ENCODE data around the gene DMD.

The DMD gene

DNA sequence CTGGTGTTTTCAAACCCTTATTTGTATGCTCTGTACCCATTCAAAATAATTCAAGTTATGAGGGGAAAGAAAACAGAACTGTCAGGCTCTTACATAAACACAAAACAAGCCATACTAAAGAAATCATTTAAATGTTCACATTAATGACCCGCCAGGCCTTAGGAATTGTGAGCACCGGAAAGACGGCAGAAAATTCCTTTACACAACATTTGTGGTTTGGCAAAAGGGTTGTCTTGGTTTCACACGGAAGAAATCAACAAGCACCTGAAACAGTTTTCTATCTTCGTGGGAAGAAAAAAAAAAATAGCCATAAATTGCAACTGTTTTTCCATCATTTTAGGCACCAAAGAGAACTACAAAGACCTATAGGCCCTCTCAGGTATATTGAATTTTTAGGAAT is 1951.0 kb downstream of the DMD start:
- no peak for DNase-seq (ENCODE audit: low read depth in 2 of 2, low spot score in 1 of 2)

DNA sequence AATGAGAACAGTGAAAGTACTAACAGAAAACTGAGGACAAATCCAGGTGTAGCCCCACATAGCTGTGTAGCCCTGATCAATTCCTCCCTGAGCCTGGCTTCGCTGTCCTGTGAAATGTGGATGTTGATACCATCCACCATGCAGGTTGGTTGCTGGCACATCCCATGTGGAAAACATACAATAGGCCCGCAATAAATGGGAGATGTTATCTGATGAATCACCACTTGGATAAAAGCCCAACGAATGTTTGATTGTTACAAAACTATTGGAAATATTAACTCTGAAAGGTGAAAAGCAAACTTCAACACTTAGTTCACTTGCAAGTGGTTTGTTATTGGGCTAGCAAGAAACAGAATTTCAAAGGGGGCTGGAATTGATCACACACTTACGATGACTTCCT is 1953.2 kb downstream of the DMD start:
- DNase-seq (ENCODE audit: low read depth in 2 of 2, low spot score in 1 of 2): no peak

DNA sequence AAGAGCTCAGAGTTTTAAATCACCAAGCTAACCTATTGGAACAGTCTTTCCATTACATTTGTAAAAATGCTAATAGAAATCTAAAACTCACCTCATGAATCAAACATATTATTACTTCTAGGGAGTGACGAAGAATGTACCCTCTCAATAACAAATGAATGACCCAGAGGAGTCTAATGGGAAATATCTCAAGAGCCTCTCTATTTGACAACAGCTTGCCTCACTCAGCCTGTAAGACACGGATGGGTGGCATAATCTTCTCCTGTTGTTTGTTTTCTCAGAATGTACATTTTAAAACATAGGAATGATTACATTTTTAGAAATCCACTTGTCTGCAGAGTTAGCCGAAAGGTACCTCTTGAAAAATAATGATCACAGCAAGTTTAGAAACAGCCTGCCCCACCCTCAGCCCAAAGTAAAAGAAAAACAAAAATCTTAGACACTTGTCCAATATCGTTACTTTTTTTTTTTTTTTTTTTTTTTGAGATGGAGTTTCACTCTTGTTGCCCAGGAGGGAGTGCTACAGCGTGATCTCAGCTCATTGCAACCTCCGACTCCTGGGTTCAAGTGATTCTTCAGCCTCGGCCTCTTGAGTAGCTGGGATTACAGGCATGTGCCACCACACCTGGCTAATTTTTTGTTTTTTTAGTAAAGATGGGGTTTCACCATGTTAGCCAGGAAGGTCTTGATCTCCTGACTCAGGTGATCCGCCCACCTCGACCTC is 1955.9 kb downstream of the DMD start:
- no peak for DNase-seq (ENCODE audit: low read depth in 2 of 2, low spot score in 1 of 2)

DNA sequence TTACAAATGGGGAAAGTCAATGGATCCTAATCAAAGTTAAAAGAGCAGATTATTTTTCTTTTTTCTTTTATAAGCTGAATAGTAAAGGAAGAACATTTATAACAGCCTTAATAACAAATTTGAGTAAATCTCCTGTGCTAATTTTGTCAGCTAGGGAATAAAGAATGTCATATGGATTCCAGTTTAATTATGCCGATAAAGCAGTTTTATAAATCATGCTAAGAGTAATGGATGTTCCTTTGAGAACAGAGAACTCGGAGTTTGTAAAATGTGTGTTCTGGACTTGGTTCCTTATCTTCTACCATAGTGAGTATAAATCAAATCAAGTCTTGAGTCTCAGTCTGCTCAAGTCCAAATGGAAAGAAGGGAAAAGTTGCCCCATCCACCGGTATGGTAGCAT is 1959.2 kb downstream of the DMD start:
- DNase-seq (ENCODE audit: low read depth in 2 of 2, low spot score in 1 of 2): no peak

DNA sequence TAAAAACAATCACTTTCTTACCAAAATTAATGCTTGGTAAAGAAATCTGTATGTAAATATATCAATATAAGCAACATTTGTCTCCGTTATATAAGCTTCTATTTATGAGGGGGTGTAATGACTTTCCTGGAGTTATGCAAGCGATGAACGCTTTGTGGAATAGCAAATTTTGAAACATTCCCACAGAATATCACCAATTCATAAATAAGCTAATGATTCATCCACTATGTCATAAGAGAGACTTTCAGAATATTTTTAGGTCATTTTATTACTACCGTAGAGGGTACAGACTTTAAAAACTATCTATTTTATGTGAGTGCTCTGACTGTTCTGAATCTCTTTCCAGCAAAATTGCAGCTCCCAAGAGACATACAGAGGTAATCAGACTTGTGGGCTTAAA is 1960.0 kb downstream of the DMD start:
- no peak for DNase-seq (ENCODE audit: low read depth in 2 of 2, low spot score in 1 of 2)

DNA sequence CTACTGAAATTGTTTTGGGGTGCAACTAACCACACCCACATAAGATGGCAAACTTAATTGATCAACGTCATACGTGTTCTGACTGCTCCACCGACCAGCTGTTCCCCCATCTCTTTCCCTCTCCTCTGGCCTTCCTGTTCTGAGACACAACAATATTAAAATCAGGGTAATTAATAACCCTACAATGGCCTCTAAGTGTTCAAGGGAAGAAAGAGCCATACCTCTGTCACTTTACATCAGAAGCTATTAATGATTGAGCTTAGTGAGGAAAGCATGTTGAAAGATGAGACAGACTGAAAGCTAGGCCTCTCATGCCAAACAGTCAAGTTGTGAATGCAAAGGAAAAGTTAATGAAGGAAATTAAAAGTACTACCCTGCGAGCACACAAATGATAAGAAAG is 1965.6 kb downstream of the DMD start:
- no peak for DNase-seq (ENCODE audit: low read depth in 2 of 2, low spot score in 1 of 2)

DNA sequence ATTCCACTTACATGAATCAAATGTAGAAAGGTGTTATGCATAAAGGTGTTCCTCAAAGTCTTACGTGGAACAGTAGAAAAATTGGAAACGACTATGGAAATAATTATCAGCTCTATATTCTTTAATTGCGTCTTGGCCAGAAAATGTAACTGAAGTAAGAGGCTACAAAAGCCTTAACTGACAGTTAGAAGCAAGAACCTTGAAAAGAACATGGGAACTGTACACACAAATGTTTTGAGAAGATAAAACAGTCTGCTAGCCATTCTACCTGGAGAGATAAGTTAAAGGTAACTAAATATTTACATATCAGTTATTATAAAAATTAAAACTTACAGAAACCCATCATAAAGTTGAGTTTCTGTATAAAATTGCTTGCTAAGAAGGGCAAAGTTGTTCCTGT is 1967.5 kb downstream of the DMD start:
- DNase-seq (ENCODE audit: low read depth in 2 of 2, low spot score in 1 of 2): no peak

DNA sequence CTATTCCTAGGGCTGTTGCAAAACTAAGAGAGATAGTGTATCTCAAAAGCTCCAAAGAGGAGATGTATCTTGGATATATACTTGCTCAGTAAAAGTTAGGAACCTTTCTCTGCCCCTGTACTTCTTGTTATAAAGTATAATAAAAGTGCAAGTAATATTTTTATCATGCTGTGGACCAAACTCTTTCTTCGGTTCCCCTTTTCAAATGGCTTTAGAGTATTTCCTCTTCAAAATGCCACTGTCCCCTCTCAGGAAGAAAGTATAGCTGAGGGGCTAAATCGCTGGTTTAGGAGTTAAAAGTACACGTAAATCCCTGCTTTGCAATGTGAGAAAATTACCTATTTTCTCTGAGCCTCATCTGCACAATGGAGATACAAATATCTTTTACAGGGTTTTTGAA is 1970.4 kb downstream of the DMD start:
- no peak for DNase-seq (ENCODE audit: low read depth in 2 of 2, low spot score in 1 of 2)

DNA sequence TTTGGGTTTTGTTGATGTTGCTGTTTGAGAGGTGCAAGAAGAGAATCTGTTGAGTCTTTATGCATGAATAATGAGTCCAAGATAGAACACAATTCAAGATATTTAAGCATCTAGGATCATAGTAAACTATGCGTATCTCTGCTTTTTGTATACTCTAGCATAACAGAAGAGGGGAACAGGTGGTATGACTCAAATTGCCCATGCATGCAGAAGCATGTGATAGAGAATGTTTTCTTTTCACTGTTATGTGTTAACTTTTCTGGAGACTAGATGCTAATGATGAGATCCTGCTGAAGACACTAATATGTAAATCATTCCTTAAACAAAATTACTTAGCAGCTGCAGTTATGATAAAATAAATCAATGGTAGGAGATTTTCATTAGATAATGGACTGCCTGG is 1974.2 kb downstream of the DMD start:
- DNase-seq (ENCODE audit: low read depth in 2 of 2, low spot score in 1 of 2): no peak

DNA sequence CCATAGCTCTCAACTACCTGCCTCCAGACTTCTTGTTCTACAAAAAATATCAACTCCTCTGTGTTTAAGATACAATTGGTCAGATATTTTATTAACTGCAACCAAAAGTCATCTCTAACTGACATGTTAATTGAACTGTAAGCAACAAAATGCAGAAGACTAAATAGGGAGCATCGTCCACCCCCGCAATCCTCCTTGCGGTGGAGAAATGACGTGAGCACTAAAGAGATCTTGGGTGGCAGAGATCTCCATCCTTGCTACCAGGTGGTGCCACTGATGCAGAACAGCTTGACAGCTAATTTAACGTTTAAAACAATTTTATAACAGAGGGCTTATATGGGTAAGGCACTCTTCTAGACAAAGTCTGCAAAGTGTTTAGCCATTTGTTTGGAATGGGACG is 1975.1 kb downstream of the DMD start:
- no peak for DNase-seq (ENCODE audit: low read depth in 2 of 2, low spot score in 1 of 2)

DNA sequence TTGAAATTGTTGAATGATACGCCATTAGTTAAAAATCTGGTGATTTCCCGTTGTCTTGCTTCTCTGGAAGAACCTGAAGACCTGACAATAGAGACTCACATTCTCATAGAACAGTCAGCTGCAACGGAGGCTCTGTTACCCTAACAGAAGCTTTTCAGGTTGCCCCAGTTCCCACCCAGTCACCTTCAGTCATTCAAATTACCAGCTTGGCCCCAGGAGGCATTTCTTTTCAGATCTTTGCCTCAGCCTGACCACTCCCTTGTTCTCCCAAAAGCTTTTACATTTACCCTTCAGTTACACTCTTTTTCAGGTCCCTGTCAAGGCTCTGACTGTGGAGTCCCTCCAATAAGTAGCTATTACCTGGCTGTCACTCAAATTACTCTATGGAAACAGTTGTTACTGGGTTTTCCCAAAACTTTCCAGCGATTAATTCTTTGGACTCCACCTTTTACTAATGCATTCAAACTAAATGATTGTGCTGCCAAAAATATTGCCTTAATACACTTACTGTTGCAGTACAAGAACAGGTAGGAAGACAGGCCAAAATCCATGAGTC is 1977.3 kb downstream of the DMD start:
- DNase-seq (ENCODE audit: low read depth in 2 of 2, low spot score in 1 of 2): no peak

DNA sequence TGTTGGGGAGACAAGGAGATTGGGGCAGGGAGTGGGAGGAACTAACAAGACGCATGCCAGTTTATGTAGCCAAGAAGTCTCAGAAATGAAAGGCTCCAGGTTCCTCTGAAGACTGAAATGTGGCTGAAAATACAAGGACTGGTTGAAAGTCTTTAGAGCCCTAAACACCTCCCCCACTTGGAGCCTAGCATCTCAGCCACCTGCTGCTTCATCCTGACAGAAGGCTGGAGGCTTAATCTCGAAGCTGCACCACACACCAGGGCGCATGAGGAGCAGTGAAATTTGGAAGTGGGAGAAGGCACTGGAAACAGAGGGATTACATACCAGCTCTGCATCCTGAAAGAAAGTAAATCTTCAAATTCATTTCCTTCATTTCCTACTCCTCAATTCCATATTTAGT is 1978.8 kb downstream of the DMD start:
- DNase-seq (ENCODE audit: low read depth in 2 of 2, low spot score in 1 of 2): no peak

DNA sequence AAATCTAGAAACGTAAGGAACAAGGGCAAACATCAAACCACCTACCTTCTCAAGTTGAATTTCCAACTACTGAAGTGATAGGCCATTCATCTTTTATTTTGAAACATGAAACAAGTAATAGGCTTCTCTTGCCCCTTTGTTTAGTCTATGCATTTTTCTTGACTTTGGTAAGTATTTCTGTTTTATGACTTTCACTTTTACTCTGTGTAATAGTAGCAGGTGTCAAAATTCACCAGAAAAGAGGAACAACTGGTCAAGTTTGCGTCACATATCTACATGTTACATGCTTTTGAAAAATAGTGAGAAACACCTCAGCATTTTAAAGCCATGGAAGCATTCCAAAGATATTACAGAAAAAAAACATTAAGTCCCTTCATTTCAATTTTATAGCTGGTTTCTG is 1982.4 kb downstream of the DMD start:
- DNase-seq (ENCODE audit: low read depth in 2 of 2, low spot score in 1 of 2): no peak

DNA sequence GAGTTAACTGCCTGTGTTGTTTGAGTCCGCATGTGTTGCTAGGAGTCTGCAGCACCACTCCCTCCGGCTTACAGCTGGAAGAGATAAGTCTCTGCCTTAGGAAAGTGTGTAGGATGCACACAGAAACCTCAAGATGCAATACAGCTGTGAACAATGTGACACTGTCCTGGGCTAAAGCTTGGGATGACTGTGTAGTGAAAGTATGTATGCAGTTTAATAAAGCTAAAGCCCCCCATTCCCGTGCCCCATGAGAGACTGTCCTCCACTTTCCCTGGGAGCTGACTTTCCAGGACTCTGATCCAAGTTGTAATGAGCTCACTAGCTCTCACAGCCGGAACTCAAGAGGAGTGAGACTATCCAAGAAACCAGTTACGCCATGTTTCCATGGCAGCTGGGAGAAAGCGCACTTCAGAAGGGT is 1982.9 kb downstream of the DMD start:
- DNase-seq (ENCODE audit: low read depth in 2 of 2, low spot score in 1 of 2): no peak

DNA sequence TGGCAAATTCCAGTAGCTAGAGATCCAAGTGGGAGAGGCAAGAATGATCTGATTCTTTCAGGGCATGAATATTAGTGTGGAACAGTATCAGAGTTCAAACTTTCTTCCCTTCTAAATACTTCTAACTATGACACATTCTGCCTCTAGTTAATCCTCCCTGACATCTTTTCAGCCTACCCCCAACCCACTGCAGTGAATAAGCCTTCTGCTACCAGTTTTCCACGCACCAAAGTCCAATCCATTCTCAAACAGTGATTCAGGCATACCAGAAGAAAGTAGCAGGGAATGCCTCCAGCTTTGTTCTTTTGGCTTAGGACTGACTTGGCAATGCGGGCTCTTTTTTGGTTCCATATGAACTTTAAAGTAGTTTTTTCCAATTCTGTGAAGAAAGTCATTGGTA is 1984.1 kb downstream of the DMD start:
- no peak for DNase-seq (ENCODE audit: low read depth in 2 of 2, low spot score in 1 of 2)

DNA sequence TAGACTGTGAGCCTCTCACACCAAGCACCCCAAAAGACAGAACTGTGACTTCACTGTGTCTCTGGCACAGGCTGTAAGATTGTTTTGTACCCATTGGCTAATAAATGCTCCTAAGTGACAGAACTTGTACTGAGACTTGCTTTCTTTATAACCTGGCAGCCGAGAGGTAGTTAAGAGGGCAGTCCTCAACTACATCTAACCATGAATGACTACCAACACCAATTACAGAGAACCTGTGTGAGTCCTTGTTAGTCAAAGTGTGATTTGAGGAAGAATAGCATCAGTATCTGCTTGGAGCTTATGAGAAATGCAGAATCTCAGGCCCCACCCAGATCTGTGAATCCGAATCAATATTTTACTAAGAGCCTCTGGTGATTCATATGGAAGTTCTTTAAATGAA is 1985.5 kb downstream of the DMD start:
- DNase-seq (ENCODE audit: low read depth in 2 of 2, low spot score in 1 of 2): no peak

DNA sequence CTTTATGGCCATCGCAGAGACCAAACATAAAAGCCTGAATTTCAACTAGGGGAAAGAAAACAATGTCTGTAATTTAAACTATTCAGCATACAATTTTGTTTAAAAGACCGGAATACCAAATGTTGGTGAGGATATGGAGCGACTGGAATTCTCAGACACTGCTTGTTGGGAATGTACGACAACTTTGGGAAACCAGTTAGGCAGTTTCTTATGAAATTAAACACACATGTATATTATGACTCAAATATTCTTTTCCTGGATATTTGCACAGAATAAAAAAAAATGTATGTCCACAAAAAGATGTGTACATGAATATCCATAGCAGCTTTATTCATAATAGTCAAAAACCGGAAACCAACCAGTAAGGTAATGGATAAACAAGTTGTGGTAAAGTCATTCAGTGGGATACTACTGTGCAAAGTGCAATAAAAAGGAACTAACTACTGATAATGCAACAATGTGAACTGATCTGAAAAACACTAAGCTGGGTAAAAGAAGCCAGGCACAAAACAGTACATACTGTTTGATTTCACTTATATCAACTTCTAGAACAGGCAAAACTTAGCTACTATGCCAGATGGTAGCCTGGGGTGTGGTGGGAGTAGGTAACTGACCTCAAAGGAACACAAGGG is 1986.9 kb downstream of the DMD start:
- DNase-seq (ENCODE audit: low read depth in 2 of 2, low spot score in 1 of 2): no peak

DNA sequence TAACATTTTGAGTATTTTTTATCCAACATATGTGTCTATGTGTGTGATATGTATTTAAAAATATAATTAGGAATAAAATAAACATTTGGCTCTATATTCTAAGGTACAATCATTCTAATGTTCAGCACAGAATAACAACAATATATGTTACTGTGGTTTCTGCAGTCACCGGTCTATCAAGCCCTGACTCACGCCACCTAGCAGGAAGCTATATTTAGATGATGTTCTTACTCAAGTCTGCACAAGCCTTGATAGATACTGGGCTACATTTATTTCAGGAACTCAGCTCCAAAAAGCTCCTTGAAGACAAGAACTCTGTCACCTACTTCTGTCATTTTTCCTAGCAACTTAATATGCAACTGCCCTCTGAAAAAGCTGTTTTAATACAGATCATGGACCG is 1987.5 kb downstream of the DMD start:
- DNase-seq (ENCODE audit: low read depth in 2 of 2, low spot score in 1 of 2): no peak

DNA sequence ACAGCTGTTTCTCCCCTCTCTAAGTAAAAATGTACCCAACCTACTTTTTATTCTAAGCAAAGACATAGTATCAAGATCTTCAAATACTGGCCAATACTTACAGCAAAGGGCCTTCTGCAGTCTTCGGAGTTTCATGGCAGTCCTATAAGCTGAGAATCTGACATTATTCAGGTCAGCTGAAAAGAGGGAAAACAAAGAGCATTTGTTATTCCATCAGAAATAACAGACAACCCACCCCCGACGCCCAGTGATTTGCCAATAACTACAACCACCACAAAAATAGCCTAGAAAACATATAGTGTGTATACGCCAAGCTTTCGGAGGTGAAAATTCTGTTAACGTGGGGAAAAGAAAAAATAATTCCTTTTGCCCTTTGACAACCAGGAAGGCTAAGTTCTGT is 1988.4 kb downstream of the DMD start:
- DNase-seq (ENCODE audit: low read depth in 2 of 2, low spot score in 1 of 2): no peak

DNA sequence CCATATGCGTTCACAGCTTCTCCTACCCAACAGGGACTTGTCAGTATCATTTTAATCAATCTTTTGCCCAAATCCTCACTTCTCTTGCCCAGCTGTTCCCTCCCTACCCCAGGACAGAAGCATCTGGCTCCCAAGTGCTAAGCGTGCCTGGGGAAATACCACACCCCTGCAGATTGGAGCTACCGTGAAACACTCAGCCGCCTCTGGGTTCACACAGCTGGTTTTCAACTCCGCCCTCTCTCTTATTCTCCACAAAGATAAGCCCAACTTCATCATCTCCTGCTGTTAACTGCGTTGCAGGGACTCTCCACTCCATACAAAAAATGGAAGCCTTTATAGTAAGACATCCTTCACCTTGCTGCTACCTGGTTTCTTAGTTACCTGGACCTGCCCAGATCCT is 1992.2 kb downstream of the DMD start:
- no peak for DNase-seq (ENCODE audit: low read depth in 2 of 2, low spot score in 1 of 2)

DNA sequence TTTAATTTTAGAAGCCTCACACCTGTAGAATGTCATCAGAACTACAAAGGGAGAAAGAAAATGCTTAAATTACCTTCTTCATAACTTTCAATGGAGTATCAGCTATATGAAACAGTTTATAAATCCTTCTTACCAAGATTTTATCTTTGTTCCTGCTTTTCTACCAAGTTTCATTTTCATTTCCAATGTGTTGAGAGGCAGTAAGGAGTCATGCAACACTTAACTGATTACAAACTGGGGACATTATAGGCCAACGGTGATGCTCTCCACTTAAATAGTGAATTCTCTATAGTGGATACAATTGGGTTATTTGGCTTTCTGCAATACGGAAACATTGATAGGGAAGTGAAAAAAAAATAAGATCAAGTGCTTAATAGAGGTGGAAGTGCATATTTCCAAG is 1994.3 kb downstream of the DMD start:
- DNase-seq (ENCODE audit: low read depth in 2 of 2, low spot score in 1 of 2): no peak

DNA sequence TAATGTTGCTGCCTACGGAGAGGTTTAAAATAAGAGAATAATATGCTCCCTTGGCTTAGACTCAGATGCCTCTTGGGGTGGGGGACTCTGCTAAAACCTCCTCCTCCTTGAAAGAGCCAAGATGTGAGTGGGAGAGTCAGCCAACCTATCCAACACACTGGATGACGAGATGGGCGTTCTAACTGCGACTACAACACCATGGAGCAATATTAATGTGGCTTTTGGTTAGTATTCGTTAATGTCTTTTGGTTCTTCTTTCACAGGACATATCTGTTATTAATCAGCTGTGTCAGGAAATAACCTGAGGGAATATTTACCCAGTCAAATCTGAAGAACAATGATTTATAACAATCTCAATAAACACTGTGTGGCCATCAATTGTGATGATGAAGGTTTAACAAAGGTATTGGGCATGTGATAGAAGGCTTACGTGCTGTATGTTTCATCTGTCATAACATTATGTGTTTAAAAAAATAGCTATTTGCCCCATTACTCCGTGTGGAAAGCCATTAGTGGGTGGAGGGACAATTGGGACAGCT is 1996.0 kb downstream of the DMD start:
- DNase-seq (ENCODE audit: low read depth in 2 of 2, low spot score in 1 of 2): no peak

DNA sequence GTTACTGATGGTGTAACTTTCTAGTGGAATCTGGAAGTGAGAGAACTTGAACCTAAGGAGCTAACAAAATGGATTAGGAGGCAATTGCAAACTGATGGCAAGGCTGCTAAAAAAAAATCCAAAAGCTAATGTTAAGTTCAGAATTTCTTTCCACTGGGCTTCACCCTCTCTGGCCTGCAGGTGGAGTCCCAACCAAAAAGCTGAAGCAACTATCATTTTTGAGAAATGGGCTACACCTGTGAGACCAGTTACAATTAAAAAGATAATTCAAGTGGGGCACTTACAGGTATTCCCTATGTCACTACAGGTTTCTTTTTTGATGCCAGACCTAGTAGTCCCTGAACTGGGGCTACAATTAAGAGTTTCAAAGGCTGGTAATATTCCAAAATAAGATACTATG is 1997.4 kb downstream of the DMD start:
- no peak for DNase-seq (ENCODE audit: low read depth in 2 of 2, low spot score in 1 of 2)

Data from stimulated activated CD8-positive, alpha-beta memory T cell treated with anti-CD3 and anti-CD28 coated beads, Interleukin-4, amount 100 ng/mL, for 4 hours (primary cell).